Measurements from ENCODE around the gene PTPRD. TPM values are rescaled to one million over a fixed set of nuclear protein-coding genes. Genes with fewer than 3 reads are reported as not detected.

Gene PTPRD
- total RNA-seq, 2 experiments from 2014 or later = 0.03 TPM; not detected in 1

- CTCF ChIA-PET (ENCODE audit: unreplicated experiment) = no interaction called here
- POLR2A ChIA-PET = interaction anchor here (0.9 to 1.3 kb wide), 3 partner anchors 11 to 20 kb away, joined by 4 to 5 read pairs (median 4); no protein-coding TSS in a partner anchor
- H3K9me2 ChIP-seq (ENCODE audit: insufficient read depth, low read length) = 0 out of 2 replicates have a peak, but pooled peaks cover 3% of the 10 kb centered on the region
- H3K4me3 ChIP-seq (ENCODE audit: low read depth, low read length, poor library complexity, severe bottlenecking) = no peak overlapping the region
- no peaks in the 10 kb centered on the region for H3K36me3 ChIP-seq (ENCODE audit: insufficient read depth, low read length)
- no peaks in the 10 kb centered on the region for H3K79me2 ChIP-seq (ENCODE audit: insufficient read depth, low read depth, low read length)
- H3K9me3 ChIP-seq (ENCODE audit: low read length) = no peaks in the 10 kb centered on the region
- intact Hi-C loops (cut with micrococcal nuclease; ENCODE audit: unreplicated experiment) = no loop called here
- H2AFZ ChIP-seq (ENCODE audit: low read length) = no peak overlapping the region
- no peak for DNase-seq (ENCODE audit: low spot score)
- peaks cover 7% of the 10 kb centered on the region for H3K4me1 ChIP-seq (ENCODE audit: insufficient read depth, low read length, poor library complexity, severe bottlenecking)
- BruUV-seq (replicated peaks) = no TSS peak
- TF ChIP-seq CTCF (conservative IDR thresholded peaks at IDR 0.05; ENCODE audit: low read length) (no peak), EZH2phosphoT487 (IDR thresholded peaks at IDR 0.05; ENCODE audit: borderline replicate concordance, low read depth, low read length) (no peak)
- no peaks in the 10 kb centered on the region for H4K20me1 ChIP-seq (ENCODE audit: insufficient read depth, low read length)
- no peak overlapping the region for H3K4me2 ChIP-seq (ENCODE audit: low read length)
- no peak overlapping the region for H3K27ac ChIP-seq (ENCODE audit: low read depth, low read length, poor library complexity, severe bottlenecking)
Measured at GRCh38 chr9:10228082-10228481, 384.7 kb downstream of the PTPRD start.

- DNase-seq (ENCODE audit: low spot score) = no peak
- intact Hi-C loops (cut with micrococcal nuclease; ENCODE audit: unreplicated experiment) = no loop called here
- no peak overlapping the region for H3K4me3 ChIP-seq (ENCODE audit: low read depth, low read length, poor library complexity, severe bottlenecking)
- no TSS peak for BruUV-seq (replicated peaks)
- no peaks in the 10 kb centered on the region for H4K20me1 ChIP-seq (ENCODE audit: insufficient read depth, low read length)
- no peak overlapping the region for H3K4me2 ChIP-seq (ENCODE audit: low read length)
- CTCF ChIA-PET (ENCODE audit: unreplicated experiment) = no interaction called here
- POLR2A ChIA-PET = interaction anchor here (0.6 to 0.9 kb wide), 2 partner anchors 18 to 35 kb away, joined by 3 to 4 read pairs; no protein-coding TSS in a partner anchor
- H3K9me2 ChIP-seq (ENCODE audit: insufficient read depth, low read length) = 0 out of 2 replicates have a peak, but pooled peaks cover 3% of the 10 kb centered on the region
- H3K36me3 ChIP-seq (ENCODE audit: insufficient read depth, low read length) = no peaks in the 10 kb centered on the region
- peaks cover 18% of the 10 kb centered on the region for H3K4me1 ChIP-seq (ENCODE audit: insufficient read depth, low read length, poor library complexity, severe bottlenecking)
- H3K9me3 ChIP-seq (ENCODE audit: low read length) = no peaks in the 10 kb centered on the region
- no peaks in the 10 kb centered on the region for H3K79me2 ChIP-seq (ENCODE audit: insufficient read depth, low read depth, low read length)
- no peak overlapping the region for H2AFZ ChIP-seq (ENCODE audit: low read length)
- TF ChIP-seq CTCF (conservative IDR thresholded peaks at IDR 0.05; ENCODE audit: low read length) (no peak), EZH2phosphoT487 (IDR thresholded peaks at IDR 0.05; ENCODE audit: borderline replicate concordance, low read depth, low read length) (no peak)
- no peak overlapping the region for H3K27ac ChIP-seq (ENCODE audit: low read depth, low read length, poor library complexity, severe bottlenecking)
Measured at GRCh38 chr9:10226996-10227395, 385.8 kb downstream of the PTPRD start.

GRCh38 chr9:10212702-10213101 lies 400.1 kb downstream of the PTPRD start:
- Histone ChIP-seq H4K20me1 (ENCODE audit: insufficient read depth, low read length) (no peaks in the 10 kb centered on the region), H3K9me3 (ENCODE audit: low read length) (no peaks in the 10 kb centered on the region), H3K4me1 (ENCODE audit: insufficient read depth, low read length, poor library complexity, severe bottlenecking) (peaks cover 10% of the 10 kb centered on the region), H3K4me2 (ENCODE audit: low read length) (no peak overlapping the region), H2AFZ (ENCODE audit: low read length) (peak overlapping the region; percentile 2; the same call in 1 of the 2 replicates), H3K9me2 (ENCODE audit: insufficient read depth, low read length) (peaks cover 3% of the 10 kb centered on the region; the same call in 1 of the 2 replicates), H3K27ac (ENCODE audit: low read depth, low read length, poor library complexity, severe bottlenecking) (no peak overlapping the region), H3K79me2 (ENCODE audit: insufficient read depth, low read depth, low read length) (no peaks in the 10 kb centered on the region), H3K4me3 (ENCODE audit: low read depth, low read length, poor library complexity, severe bottlenecking) (no peak overlapping the region), H3K36me3 (ENCODE audit: insufficient read depth, low read length) (no peaks in the 10 kb centered on the region)
- TF ChIP-seq EZH2phosphoT487 (IDR thresholded peaks at IDR 0.05; ENCODE audit: borderline replicate concordance, low read depth, low read length) (no peak), CTCF (conservative IDR thresholded peaks at IDR 0.05; ENCODE audit: low read length) (no peak)
- POLR2A ChIA-PET = no interaction called here
- CTCF ChIA-PET (ENCODE audit: unreplicated experiment) = no interaction called here
- DNase-seq (ENCODE audit: low spot score) = no peak
- BruUV-seq (replicated peaks) = no TSS peak
- intact Hi-C loops (cut with micrococcal nuclease; ENCODE audit: unreplicated experiment) = no loop called here

All from OCI-LY7 (cell line).